IPS-15b (cell line): ENCODE results near the gene SDHB.

Experiments
- H3K27me3 ChIP-seq: one replicate; pipeline ENCODE4 v1.6.1; 2013; ENCODE audit warnings: low read length; ENCODE audit not compliant: control insufficient read depth, insufficient read depth
- H3K36me3 ChIP-seq: one replicate; pipeline ENCODE4 v1.6.1; 2013; ENCODE audit warnings: low read length; ENCODE audit not compliant: control insufficient read depth, insufficient read depth
- H3K4me1 ChIP-seq: one replicate; pipeline ENCODE4 v1.6.1; 2013; ENCODE audit warnings: mild to moderate bottlenecking, low read length; ENCODE audit not compliant: control insufficient read depth, insufficient read depth
- H3K4me3 ChIP-seq: one replicate; pipeline ENCODE4 v1.5.1; 2013; ENCODE audit warnings: low read depth, low read length
- H3K9ac ChIP-seq: one replicate; pipeline ENCODE4 v1.6.1; 2013; ENCODE audit warnings: low read depth, mild to moderate bottlenecking, low read length
- H3K9me3 ChIP-seq: one replicate; pipeline ENCODE4 v1.6.1; 2013; ENCODE audit warnings: mild to moderate bottlenecking, low read length; ENCODE audit not compliant: control insufficient read depth, insufficient read depth

The SDHB gene

DNA sequence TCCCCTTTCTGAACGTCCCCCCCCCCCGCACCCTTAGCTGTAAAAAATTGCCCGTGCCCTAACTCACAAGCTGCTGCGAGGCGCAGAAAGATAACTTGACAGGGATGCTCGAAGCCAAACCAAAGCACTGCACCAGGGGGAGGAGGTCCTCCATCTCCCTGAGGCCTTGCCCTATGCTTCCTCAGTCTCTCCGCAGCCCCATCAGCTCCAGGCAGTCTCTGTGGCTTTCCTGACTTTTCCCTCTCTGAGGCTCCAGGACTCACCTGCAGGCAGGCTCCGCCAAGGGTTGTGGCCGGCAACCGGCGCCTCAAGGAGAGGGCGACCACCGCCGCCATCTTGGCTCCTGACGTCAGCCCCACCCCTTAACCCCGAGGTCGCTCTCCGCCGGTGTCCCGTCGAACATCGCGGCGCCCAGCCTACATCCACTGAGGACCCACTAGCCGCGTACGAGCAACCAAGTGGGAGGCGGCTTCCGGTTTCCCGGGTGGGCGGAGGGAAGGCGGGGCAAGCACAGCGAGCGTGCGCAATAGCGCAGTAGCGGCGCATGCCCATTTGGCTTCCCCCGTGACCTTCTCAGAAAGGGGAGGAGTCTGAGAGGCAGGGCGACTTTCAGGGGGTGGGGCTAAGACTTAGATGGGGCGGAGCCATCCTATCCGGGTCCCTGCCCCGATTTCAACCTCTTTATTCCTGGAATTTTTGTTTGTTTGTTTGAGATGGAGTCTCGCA lies at the start of gene SDHB:
SDHB (minus strand) TSS at position 348 of the 726 bp plus-strand sequence; CDS start at position 335, 13 bp downstream.
- Histone ChIP-seq H3K9ac (peak within 1 kb of the TSS; percentile 91), H3K9me3 (no peaks in the 10 kb centered on the region), H3K27me3 (no peaks in the 10 kb centered on the region), H3K4me3 (peak within 1 kb of the TSS; percentile 100), H3K4me1 (peaks cover 7% of the 10 kb centered on the region), H3K36me3 (no peaks in the 10 kb centered on the region)

- H3K4me1 ChIP-seq: peaks cover 2% of the 10 kb centered on the region
- no peak overlapping the region for H3K9ac ChIP-seq
- no peak overlapping the region for H3K4me3 ChIP-seq
- no peaks in the 10 kb centered on the region for H3K27me3 ChIP-seq
- no peaks in the 10 kb centered on the region for H3K9me3 ChIP-seq
- H3K36me3 ChIP-seq: no peaks in the 10 kb centered on the region
Observed at GRCh38 chr1:17102232-17102631, 48.4 kb upstream of the SDHB start.

GRCh38 chr1:17101261-17101660 lies 47.4 kb upstream of the SDHB start:
- Histone ChIP-seq H3K9ac (no peak overlapping the region), H3K27me3 (no peaks in the 10 kb centered on the region), H3K4me1 (peaks cover 2% of the 10 kb centered on the region), H3K4me3 (no peak overlapping the region), H3K9me3 (no peaks in the 10 kb centered on the region), H3K36me3 (no peaks in the 10 kb centered on the region)

GRCh38 chr1:17099616-17100340 lies 45.9 kb upstream of the SDHB start:
- Histone ChIP-seq H3K27me3 (no peaks in the 10 kb centered on the region), H3K4me1 (peaks cover 2% of the 10 kb centered on the region), H3K36me3 (no peaks in the 10 kb centered on the region), H3K9me3 (no peaks in the 10 kb centered on the region), H3K9ac (no peak overlapping the region), H3K4me3 (no peak overlapping the region)

- Histone ChIP-seq H3K27me3 (no peaks in the 10 kb centered on the region), H3K36me3 (no peaks in the 10 kb centered on the region), H3K4me1 (peaks cover 2% of the 10 kb centered on the region), H3K9ac (no peak overlapping the region), H3K9me3 (no peaks in the 10 kb centered on the region), H3K4me3 (no peak overlapping the region)
Observed at GRCh38 chr1:17098446-17099317, 44.9 kb upstream of the SDHB start.

DNA sequence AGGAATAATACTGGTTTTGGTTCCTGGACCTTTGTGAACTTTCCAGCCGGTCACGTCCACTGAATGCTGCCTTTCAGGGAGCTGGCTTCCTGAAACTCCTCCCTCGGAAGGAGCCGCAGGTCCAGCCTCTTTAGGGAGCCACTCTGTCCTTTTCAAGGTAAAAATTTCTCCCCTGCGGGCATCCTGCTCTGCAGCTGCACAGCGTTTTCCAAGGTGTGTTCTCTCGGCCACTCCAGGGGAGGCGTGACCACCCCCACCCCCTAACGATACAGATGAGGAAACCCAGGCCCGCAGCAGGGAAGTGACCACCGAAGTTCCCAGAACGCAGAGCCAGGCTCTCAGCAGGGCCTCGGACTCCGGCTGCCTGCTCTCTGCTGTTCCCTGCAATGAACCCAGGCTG lies 44.0 kb upstream of the SDHB start:
- no peaks in the 10 kb centered on the region for H3K36me3 ChIP-seq
- peaks cover 2% of the 10 kb centered on the region for H3K4me1 ChIP-seq
- H3K27me3 ChIP-seq: no peaks in the 10 kb centered on the region
- H3K9ac ChIP-seq: no peak overlapping the region
- H3K4me3 ChIP-seq: no peak overlapping the region
- H3K9me3 ChIP-seq: no peaks in the 10 kb centered on the region

GRCh38 chr1:17097147-17097546 lies 43.3 kb upstream of the SDHB start:
- Histone ChIP-seq H3K27me3 (no peaks in the 10 kb centered on the region), H3K9ac (no peak overlapping the region), H3K4me1 (peaks cover 2% of the 10 kb centered on the region)

DNA sequence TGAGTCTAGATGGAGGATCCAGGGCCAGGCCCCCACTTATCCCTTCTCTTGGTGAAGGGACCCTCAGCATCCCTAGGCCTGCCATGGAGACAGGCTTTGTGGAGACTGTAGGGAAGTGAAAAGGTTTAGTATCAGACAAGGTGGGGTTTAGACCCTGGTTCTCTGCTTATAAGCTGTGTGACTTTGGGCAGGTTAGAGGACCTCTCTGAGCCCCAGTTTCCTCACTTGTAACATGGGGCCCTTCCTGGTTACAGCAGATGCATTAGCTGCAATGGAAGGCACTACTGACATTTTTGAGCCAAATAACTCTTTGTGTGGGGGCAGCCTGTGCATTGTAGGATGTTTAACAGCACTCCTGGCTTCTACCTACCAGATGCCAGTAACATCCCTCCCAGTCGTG lies 42.8 kb upstream of the SDHB start:
- H3K4me3 ChIP-seq: no peak overlapping the region
- H3K36me3 ChIP-seq: no peaks in the 10 kb centered on the region
- no peak overlapping the region for H3K9ac ChIP-seq
- no peaks in the 10 kb centered on the region for H3K9me3 ChIP-seq
- peaks cover 2% of the 10 kb centered on the region for H3K4me1 ChIP-seq
- H3K27me3 ChIP-seq: no peaks in the 10 kb centered on the region

More at GRCh38 chr1:17097147-17097546, 43.3 kb upstream of the SDHB start:
- no peaks in the 10 kb centered on the region for H3K9me3 ChIP-seq
- H3K36me3 ChIP-seq: no peaks in the 10 kb centered on the region
- no peak overlapping the region for H3K4me3 ChIP-seq

- Histone ChIP-seq H3K9me3 (no peaks in the 10 kb centered on the region), H3K27me3 (no peaks in the 10 kb centered on the region), H3K4me1 (peaks cover 2% of the 10 kb centered on the region), H3K36me3 (no peaks in the 10 kb centered on the region), H3K9ac (no peak overlapping the region), H3K4me3 (no peak overlapping the region)
Observed at GRCh38 chr1:17095141-17095540, 41.3 kb upstream of the SDHB start.

- no peaks in the 10 kb centered on the region for H3K36me3 ChIP-seq
- H3K9me3 ChIP-seq: no peaks in the 10 kb centered on the region
- peaks cover 2% of the 10 kb centered on the region for H3K4me1 ChIP-seq
- no peaks in the 10 kb centered on the region for H3K27me3 ChIP-seq
- no peak overlapping the region for H3K9ac ChIP-seq
- H3K4me3 ChIP-seq: no peak overlapping the region
Observed at GRCh38 chr1:17094664-17095063, 40.8 kb upstream of the SDHB start.

DNA sequence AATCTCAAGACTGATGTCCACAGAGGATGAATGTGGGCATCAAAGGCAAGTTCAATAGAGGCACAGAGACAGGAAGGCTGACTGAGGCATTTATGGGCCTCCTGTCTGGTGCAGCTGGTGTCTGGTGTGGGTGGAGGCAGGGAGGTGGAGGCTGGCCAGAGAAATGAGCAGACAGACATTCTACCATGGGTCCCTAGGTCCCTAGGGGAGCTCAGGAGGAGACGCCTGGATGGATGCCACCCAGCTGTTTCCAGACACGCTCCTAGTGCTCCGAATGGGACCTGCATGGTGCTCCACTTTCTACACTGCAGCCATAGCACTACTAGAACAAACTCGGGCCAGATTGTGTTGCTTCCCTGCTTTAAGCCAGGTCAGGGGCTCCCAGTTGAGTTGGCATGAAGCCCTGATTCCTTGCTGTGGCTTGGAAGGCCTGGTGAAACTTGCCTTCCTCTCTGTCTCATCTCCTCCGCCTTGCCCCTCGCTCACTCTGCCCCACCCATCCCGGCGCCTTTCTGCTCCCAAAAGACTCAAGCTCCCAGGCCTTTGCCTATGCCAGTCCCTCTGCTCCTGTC lies 40.1 kb upstream of the SDHB start:
- Histone ChIP-seq H3K36me3 (no peaks in the 10 kb centered on the region), H3K4me3 (no peak overlapping the region), H3K9ac (no peak overlapping the region), H3K4me1 (peaks cover 2% of the 10 kb centered on the region), H3K9me3 (no peaks in the 10 kb centered on the region), H3K27me3 (no peaks in the 10 kb centered on the region)
